HEK293 (cell line): ENCODE results near the gene NNT.
A peak's percentile ranks its signal among the peaks of the same experiment; 100 is the strongest.

ENCODE experiments used
- CTCF ChIP-seq: fragments of 450-650 bp; formaldehyde crosslinking; IDR thresholded peaks from 2 replicates; pipeline ENCODE4 v1.5.1; 2016; ENCODE audit warnings: missing biosample characterization, missing genetic modification characterization
- GFI1B ChIP-seq: fragments of 450-650 bp; formaldehyde crosslinking; IDR thresholded peaks from 2 replicates; pipeline ENCODE4 v1.5.1; 2016; ENCODE audit warnings: missing biosample characterization, missing genetic modification characterization
- HIC1 ChIP-seq: fragments of 450-650 bp; formaldehyde crosslinking; IDR thresholded peaks from 2 replicates; pipeline ENCODE4 v1.5.1; 2016; ENCODE audit warnings: missing biosample characterization, missing genetic modification characterization
- IKZF3 ChIP-seq: fragments of 450-650 bp; IDR thresholded peaks from 2 replicates; pipeline ENCODE4 v1.5.0; 2018; ENCODE audit warnings: missing biosample characterization, mild to moderate bottlenecking, missing genetic modification characterization, moderate library complexity
- REPIN1 ChIP-seq: fragments of 450-650 bp; formaldehyde crosslinking; IDR thresholded peaks from 2 replicates; pipeline ENCODE4 v1.5.1; 2017; ENCODE audit warnings: missing biosample characterization, missing genetic modification characterization, low read depth
- SCRT2 ChIP-seq: fragments of 450-650 bp; formaldehyde crosslinking; IDR thresholded peaks from 2 replicates; pipeline ENCODE4 v1.5.1; 2016; ENCODE audit warnings: missing biosample characterization, missing genetic modification characterization
- ZNF169 ChIP-seq: fragments of 450-650 bp; formaldehyde crosslinking; IDR thresholded peaks from 2 replicates; pipeline ENCODE4 v1.5.1; 2016; ENCODE audit warnings: missing biosample characterization, missing genetic modification characterization
- ZNF175 ChIP-seq: fragments of 450-650 bp; formaldehyde crosslinking; IDR thresholded peaks from 2 replicates; pipeline ENCODE4 v1.5.1; 2016; ENCODE audit warnings: missing biosample characterization, missing genetic modification characterization
- ZNF221 ChIP-seq: fragments of 450-650 bp; formaldehyde crosslinking; IDR thresholded peaks from 2 replicates; pipeline ENCODE4 v1.5.1; 2017; ENCODE audit warnings: missing biosample characterization, missing genetic modification characterization, borderline replicate concordance
- ZNF354C ChIP-seq: fragments of 450-650 bp; formaldehyde crosslinking; IDR thresholded peaks from 2 replicates; pipeline ENCODE4 v1.5.1; 2016; ENCODE audit warnings: missing biosample characterization, missing genetic modification characterization, low read depth, borderline replicate concordance
- ZNF433 ChIP-seq: fragments of 450-650 bp; formaldehyde crosslinking; IDR thresholded peaks from 2 replicates; pipeline ENCODE4 v1.5.1; 2016; ENCODE audit warnings: missing biosample characterization, missing genetic modification characterization, low read depth
- ZNF521 ChIP-seq: fragments of 450-650 bp; formaldehyde crosslinking; IDR thresholded peaks from 2 replicates; pipeline ENCODE4 v1.5.1; 2017; ENCODE audit warnings: missing biosample characterization, mild to moderate bottlenecking, missing genetic modification characterization
- ZNF549 ChIP-seq: fragments of 450-650 bp; IDR thresholded peaks from 2 replicates; pipeline ENCODE4 v1.5.1; 2018; ENCODE audit warnings: missing biosample characterization, missing genetic modification characterization, mild to moderate bottlenecking, inconsistent platforms, moderate library complexity
- ZNF621 ChIP-seq: fragments of 450-650 bp; formaldehyde crosslinking; IDR thresholded peaks from 2 replicates; pipeline ENCODE4 v1.5.1; 2017; ENCODE audit warnings: missing biosample characterization, missing genetic modification characterization
- ZNF677 ChIP-seq: fragments of 450-650 bp; IDR thresholded peaks from 2 replicates; pipeline ENCODE4 v1.5.0; 2018; ENCODE audit warnings: missing biosample characterization, mild to moderate bottlenecking, missing genetic modification characterization, moderate library complexity
- ZNF692 ChIP-seq: fragments of 450-650 bp; formaldehyde crosslinking; IDR thresholded peaks from 2 replicates; pipeline ENCODE4 v1.5.1; 2016; ENCODE audit warnings: missing biosample characterization, missing genetic modification characterization
- ZNF830 ChIP-seq: fragments of 450-650 bp; IDR thresholded peaks from 2 replicates; pipeline ENCODE4 v1.5.0; 2018; ENCODE audit warnings: missing biosample characterization, missing genetic modification characterization, low read depth, mild to moderate bottlenecking, moderate library complexity
- ZSCAN30 ChIP-seq: fragments of 450-650 bp; IDR thresholded peaks from 2 replicates; pipeline ENCODE4 v1.5.1; 2018; ENCODE audit warnings: missing biosample characterization, mild to moderate bottlenecking, missing genetic modification characterization, moderate library complexity
- ZXDB ChIP-seq: fragments of 450-650 bp; formaldehyde crosslinking; IDR thresholded peaks from 2 replicates; pipeline ENCODE4 v1.5.1; 2016; ENCODE audit warnings: missing biosample characterization, missing genetic modification characterization
- TF ChIP-seq, protein P1 (sequence below): fragments of 450-650 bp; formaldehyde crosslinking; IDR thresholded peaks from 2 replicates; pipeline ENCODE4 v1.5.1; 2016; ENCODE audit warnings: missing biosample characterization, missing genetic modification characterization, borderline replicate concordance
- TF ChIP-seq, protein P2 (sequence below): fragments of 450-650 bp; formaldehyde crosslinking; IDR thresholded peaks from 2 replicates; pipeline ENCODE4 v1.5.1; 2016; ENCODE audit warnings: missing biosample characterization, missing genetic modification characterization
- TF ChIP-seq, protein P3 (sequence below): fragments of 450-650 bp; formaldehyde crosslinking; IDR thresholded peaks from 2 replicates; pipeline ENCODE4 v1.5.1; 2016; ENCODE audit warnings: missing biosample characterization, missing genetic modification characterization
- TF ChIP-seq, protein P4 (sequence below): fragments of 450-650 bp; IDR thresholded peaks from 2 replicates; pipeline ENCODE4 v1.5.1; 2018; ENCODE audit warnings: missing biosample characterization, mild to moderate bottlenecking, missing genetic modification characterization

Gene NNT

GRCh38 chr5:43556857-43557542 is 46.0 kb upstream of the NNT start, which contains the start of gene PAIP1 (continued):
- TF ChIP-seq, protein P1, sequence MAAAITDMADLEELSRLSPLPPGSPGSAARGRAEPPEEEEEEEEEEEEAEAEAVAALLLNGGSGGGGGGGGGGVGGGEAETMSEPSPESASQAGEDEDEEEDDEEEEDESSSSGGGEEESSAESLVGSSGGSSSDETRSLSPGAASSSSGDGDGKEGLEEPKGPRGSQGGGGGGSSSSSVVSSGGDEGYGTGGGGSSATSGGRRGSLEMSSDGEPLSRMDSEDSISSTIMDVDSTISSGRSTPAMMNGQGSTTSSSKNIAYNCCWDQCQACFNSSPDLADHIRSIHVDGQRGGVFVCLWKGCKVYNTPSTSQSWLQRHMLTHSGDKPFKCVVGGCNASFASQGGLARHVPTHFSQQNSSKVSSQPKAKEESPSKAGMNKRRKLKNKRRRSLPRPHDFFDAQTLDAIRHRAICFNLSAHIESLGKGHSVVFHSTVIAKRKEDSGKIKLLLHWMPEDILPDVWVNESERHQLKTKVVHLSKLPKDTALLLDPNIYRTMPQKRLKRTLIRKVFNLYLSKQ (tag by site-specific recombination), result no peak
- TF ChIP-seq ZNF549 (tag by site-specific recombination), result peak; percentile 33; the same call in 1 of the 2 replicates
- peak; percentile 39; the same call in 1 of the 2 replicates for TF ChIP-seq CTCF (tag by site-specific recombination)
- TF ChIP-seq ZSCAN30 (tag by site-specific recombination), result peak; percentile 57
- TF ChIP-seq ZNF433 (tag by site-specific recombination), result no peak
- 0 out of 2 replicates have a peak, but pooled peaks have one; percentile 28 for TF ChIP-seq ZXDB (tag by site-specific recombination)
- TF ChIP-seq REPIN1 (tag by site-specific recombination), result no peak
- no peak for TF ChIP-seq ZNF175 (tag by site-specific recombination)
- TF ChIP-seq HIC1 (tag by site-specific recombination), result peak; percentile 62
- TF ChIP-seq, protein P2, sequence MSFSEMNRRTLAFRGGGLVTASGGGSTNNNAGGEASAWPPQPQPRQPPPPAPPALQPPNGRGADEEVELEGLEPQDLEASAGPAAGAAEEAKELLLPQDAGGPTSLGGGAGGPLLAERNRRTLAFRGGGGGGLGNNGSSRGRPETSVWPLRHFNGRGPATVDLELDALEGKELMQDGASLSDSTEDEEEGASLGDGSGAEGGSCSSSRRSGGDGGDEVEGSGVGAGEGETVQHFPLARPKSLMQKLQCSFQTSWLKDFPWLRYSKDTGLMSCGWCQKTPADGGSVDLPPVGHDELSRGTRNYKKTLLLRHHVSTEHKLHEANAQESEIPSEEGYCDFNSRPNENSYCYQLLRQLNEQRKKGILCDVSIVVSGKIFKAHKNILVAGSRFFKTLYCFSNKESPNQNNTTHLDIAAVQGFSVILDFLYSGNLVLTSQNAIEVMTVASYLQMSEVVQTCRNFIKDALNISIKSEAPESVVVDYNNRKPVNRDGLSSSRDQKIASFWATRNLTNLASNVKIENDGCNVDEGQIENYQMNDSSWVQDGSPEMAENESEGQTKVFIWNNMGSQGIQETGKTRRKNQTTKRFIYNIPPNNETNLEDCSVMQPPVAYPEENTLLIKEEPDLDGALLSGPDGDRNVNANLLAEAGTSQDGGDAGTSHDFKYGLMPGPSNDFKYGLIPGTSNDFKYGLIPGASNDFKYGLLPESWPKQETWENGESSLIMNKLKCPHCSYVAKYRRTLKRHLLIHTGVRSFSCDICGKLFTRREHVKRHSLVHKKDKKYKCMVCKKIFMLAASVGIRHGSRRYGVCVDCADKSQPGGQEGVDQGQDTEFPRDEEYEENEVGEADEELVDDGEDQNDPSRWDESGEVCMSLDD (tag by site-specific recombination), result no peak
- TF ChIP-seq, protein P3, sequence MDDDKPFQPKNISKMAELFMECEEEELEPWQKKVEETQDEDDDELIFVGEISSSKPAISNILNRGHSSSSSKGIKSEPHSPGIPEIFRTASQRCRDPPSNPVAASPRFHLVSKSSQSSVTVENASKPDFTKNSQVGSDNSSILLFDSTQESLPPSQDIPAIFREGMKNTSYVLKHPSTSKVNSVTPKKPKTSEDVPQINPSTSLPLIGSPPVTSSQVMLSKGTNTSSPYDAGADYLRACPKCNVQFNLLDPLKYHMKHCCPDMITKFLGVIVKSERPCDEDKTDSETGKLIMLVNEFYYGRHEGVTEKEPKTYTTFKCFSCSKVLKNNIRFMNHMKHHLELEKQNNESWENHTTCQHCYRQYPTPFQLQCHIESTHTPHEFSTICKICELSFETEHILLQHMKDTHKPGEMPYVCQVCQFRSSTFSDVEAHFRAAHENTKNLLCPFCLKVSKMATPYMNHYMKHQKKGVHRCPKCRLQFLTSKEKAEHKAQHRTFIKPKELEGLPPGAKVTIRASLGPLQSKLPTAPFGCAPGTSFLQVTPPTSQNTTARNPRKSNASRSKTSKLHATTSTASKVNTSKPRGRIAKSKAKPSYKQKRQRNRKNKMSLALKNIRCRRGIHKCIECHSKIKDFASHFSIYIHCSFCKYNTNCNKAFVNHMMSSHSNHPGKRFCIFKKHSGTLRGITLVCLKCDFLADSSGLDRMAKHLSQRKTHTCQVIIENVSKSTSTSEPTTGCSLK (tag by site-specific recombination), result no peak
- TF ChIP-seq, protein P4, sequence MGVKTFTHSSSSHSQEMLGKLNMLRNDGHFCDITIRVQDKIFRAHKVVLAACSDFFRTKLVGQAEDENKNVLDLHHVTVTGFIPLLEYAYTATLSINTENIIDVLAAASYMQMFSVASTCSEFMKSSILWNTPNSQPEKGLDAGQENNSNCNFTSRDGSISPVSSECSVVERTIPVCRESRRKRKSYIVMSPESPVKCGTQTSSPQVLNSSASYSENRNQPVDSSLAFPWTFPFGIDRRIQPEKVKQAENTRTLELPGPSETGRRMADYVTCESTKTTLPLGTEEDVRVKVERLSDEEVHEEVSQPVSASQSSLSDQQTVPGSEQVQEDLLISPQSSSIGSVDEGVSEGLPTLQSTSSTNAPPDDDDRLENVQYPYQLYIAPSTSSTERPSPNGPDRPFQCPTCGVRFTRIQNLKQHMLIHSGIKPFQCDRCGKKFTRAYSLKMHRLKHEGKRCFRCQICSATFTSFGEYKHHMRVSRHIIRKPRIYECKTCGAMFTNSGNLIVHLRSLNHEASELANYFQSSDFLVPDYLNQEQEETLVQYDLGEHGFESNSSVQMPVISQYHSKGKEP (tag by site-specific recombination), result peak; percentile 56; the same call in 1 of the 2 replicates
- TF ChIP-seq ZNF621 (tag by site-specific recombination), result no peak
- no peak for TF ChIP-seq GFI1B
- TF ChIP-seq ZNF354C, result no peak
- peak; percentile 76; the same call in 1 of the 2 replicates for TF ChIP-seq ZNF692 (tag by site-specific recombination)
- TF ChIP-seq ZNF677 (tag by site-specific recombination), result peak; percentile 60; the same call in 1 of the 2 replicates
- TF ChIP-seq IKZF3, result 0 out of 2 replicates have a peak, but pooled peaks have one; percentile 28
- no peak for TF ChIP-seq ZNF521
- no peak for TF ChIP-seq ZNF830 (tag by site-specific recombination)
- TF ChIP-seq ZNF221 (tag by site-specific recombination), result no peak
- TF ChIP-seq ZNF169 (tag by site-specific recombination), result no peak
- TF ChIP-seq SCRT2 (tag by site-specific recombination), result 0 out of 2 replicates have a peak, but pooled peaks have one; percentile 10
